ENCODE measurements around the gene HSPA1L.

The HSPA1L gene

GRCh38 chr6:31777667-31778050 lies 37.4 kb downstream of the HSPA1L start:
- H3K4me1 ChIP-seq (ENCODE audit: insufficient read depth, low read length, poor library complexity, severe bottlenecking) = peaks cover 13% of the 10 kb centered on the region
- H3K36me3 ChIP-seq (ENCODE audit: insufficient read depth, low read length) = peaks cover 32% of the 10 kb centered on the region; the same call in 1 of the 2 replicates
- no peak overlapping the region for H2AFZ ChIP-seq (ENCODE audit: low read length)
- H3K9ac ChIP-seq (ENCODE audit: low read depth, low read length, poor library complexity, severe bottlenecking) = no peak overlapping the region
- H3K79me2 ChIP-seq (ENCODE audit: insufficient read depth, low read length) = no peaks in the 10 kb centered on the region
- no peaks in the 10 kb centered on the region for H3K9me2 ChIP-seq (replicated peaks; ENCODE audit: low read depth, low read length)
- H3K9me3 ChIP-seq (ENCODE audit: insufficient read depth, low read depth, low read length) = no peaks in the 10 kb centered on the region
- no peaks in the 10 kb centered on the region for H4K20me1 ChIP-seq (ENCODE audit: insufficient read depth, low read length, poor library complexity, severe bottlenecking)
- no peak overlapping the region for H3K4me3 ChIP-seq (ENCODE audit: low read length, poor library complexity, severe bottlenecking)
- no peak overlapping the region for H3K4me2 ChIP-seq (ENCODE audit: low read depth, low read length, poor library complexity, severe bottlenecking)
- H3F3A ChIP-seq (ENCODE audit: low read depth) = no peaks in the 10 kb centered on the region
- no peaks in the 10 kb centered on the region for H3K27me3 ChIP-seq (ENCODE audit: insufficient read depth, low read length, poor library complexity, severe bottlenecking)
- TF ChIP-seq, protein P1, sequence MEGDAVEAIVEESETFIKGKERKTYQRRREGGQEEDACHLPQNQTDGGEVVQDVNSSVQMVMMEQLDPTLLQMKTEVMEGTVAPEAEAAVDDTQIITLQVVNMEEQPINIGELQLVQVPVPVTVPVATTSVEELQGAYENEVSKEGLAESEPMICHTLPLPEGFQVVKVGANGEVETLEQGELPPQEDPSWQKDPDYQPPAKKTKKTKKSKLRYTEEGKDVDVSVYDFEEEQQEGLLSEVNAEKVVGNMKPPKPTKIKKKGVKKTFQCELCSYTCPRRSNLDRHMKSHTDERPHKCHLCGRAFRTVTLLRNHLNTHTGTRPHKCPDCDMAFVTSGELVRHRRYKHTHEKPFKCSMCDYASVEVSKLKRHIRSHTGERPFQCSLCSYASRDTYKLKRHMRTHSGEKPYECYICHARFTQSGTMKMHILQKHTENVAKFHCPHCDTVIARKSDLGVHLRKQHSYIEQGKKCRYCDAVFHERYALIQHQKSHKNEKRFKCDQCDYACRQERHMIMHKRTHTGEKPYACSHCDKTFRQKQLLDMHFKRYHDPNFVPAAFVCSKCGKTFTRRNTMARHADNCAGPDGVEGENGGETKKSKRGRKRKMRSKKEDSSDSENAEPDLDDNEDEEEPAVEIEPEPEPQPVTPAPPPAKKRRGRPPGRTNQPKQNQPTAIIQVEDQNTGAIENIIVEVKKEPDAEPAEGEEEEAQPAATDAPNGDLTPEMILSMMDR (conservative IDR thresholded peaks at IDR 0.05; ENCODE audit: low read length) = no peak
- TF ChIP-seq EZH2phosphoT487 (IDR thresholded peaks at IDR 0.05; ENCODE audit: borderline replicate concordance) = no peak

- no peaks in the 10 kb centered on the region for H3K9me2 ChIP-seq (replicated peaks; ENCODE audit: low read depth, low read length)
- no peak for TF ChIP-seq EZH2phosphoT487 (IDR thresholded peaks at IDR 0.05; ENCODE audit: borderline replicate concordance)
- TF ChIP-seq, protein P1 (conservative IDR thresholded peaks at IDR 0.05; ENCODE audit: low read length) = no peak
- no peak within 1 kb of the TSS for H3K9ac ChIP-seq (ENCODE audit: low read depth, low read length, poor library complexity, severe bottlenecking)
- peaks cover 27% of the 10 kb centered on the region; the same call in 1 of the 2 replicates for H3K36me3 ChIP-seq (ENCODE audit: insufficient read depth, low read length)
- no peaks in the 10 kb centered on the region for H3K9me3 ChIP-seq (ENCODE audit: insufficient read depth, low read depth, low read length)
- no peaks in the 10 kb centered on the region for H3K79me2 ChIP-seq (ENCODE audit: insufficient read depth, low read length)
- no peaks in the 10 kb centered on the region for H3K27me3 ChIP-seq (ENCODE audit: insufficient read depth, low read length, poor library complexity, severe bottlenecking)
- no peak within 1 kb of the TSS for H3K4me3 ChIP-seq (ENCODE audit: low read length, poor library complexity, severe bottlenecking)
- H4K20me1 ChIP-seq (ENCODE audit: insufficient read depth, low read length, poor library complexity, severe bottlenecking) = no peaks in the 10 kb centered on the region
- no peak within 1 kb of the TSS for H3K4me2 ChIP-seq (ENCODE audit: low read depth, low read length, poor library complexity, severe bottlenecking)
- no peaks in the 10 kb centered on the region for H3F3A ChIP-seq (ENCODE audit: low read depth)
- H3K4me1 ChIP-seq (ENCODE audit: insufficient read depth, low read length, poor library complexity, severe bottlenecking) = peaks cover 16% of the 10 kb centered on the region
- no peak within 1 kb of the TSS for H2AFZ ChIP-seq (ENCODE audit: low read length)
Observed at GRCh38 chr6:31776989-31777666, 38.0 kb downstream of the HSPA1L start, which contains the start of gene VWA7. Gene VWA7, minus strand, starts transcription at chr6:31777328. Its CDS starts 549 bp downstream, at chr6:31776779.

GRCh38 chr6:31776485-31776988 lies 38.5 kb downstream of the HSPA1L start:
- TF ChIP-seq EZH2phosphoT487 (IDR thresholded peaks at IDR 0.05; ENCODE audit: borderline replicate concordance) = no peak
- TF ChIP-seq, protein P1 (conservative IDR thresholded peaks at IDR 0.05; ENCODE audit: low read length) = no peak
- no peaks in the 10 kb centered on the region for H3K27me3 ChIP-seq (ENCODE audit: insufficient read depth, low read length, poor library complexity, severe bottlenecking)
- no peak overlapping the region for H3K4me2 ChIP-seq (ENCODE audit: low read depth, low read length, poor library complexity, severe bottlenecking)
- H3K4me3 ChIP-seq (ENCODE audit: low read length, poor library complexity, severe bottlenecking) = no peak overlapping the region
- H3K9ac ChIP-seq (ENCODE audit: low read depth, low read length, poor library complexity, severe bottlenecking) = no peak overlapping the region
- H2AFZ ChIP-seq (ENCODE audit: low read length) = no peak overlapping the region
- peaks cover 18% of the 10 kb centered on the region for H3K4me1 ChIP-seq (ENCODE audit: insufficient read depth, low read length, poor library complexity, severe bottlenecking)
- no peaks in the 10 kb centered on the region for H3K9me3 ChIP-seq (ENCODE audit: insufficient read depth, low read depth, low read length)
- no peaks in the 10 kb centered on the region for H3F3A ChIP-seq (ENCODE audit: low read depth)
- H3K9me2 ChIP-seq (replicated peaks; ENCODE audit: low read depth, low read length) = no peaks in the 10 kb centered on the region
- H4K20me1 ChIP-seq (ENCODE audit: insufficient read depth, low read length, poor library complexity, severe bottlenecking) = no peaks in the 10 kb centered on the region
- H3K79me2 ChIP-seq (ENCODE audit: insufficient read depth, low read length) = no peaks in the 10 kb centered on the region
- H3K36me3 ChIP-seq (ENCODE audit: insufficient read depth, low read length) = peaks cover 21% of the 10 kb centered on the region; the same call in 1 of the 2 replicates
